ENCODE measurements around the gene HNRNPA1.

Gene HNRNPA1

GRCh38 chr12:54251667-54252284, 28.8 kb upstream of the HNRNPA1 start:
- H3K4me3 ChIP-seq (ENCODE audit: low read depth, low read length) = no peak overlapping the region
- no peak for TF ChIP-seq ZXDB (tag by site-specific recombination; IDR thresholded peaks at IDR 0.05)
- TF ChIP-seq ZNF660 (tag by site-specific recombination; IDR thresholded peaks at IDR 0.05) = peak; percentile 47; the same call in 1 of the 2 replicates
- no peak for TF ChIP-seq ZFP37 (tag by site-specific recombination; IDR thresholded peaks at IDR 0.05)
- TF ChIP-seq ZNF654 (tag by site-specific recombination; IDR thresholded peaks at IDR 0.05; ENCODE audit: low read depth) = peak; percentile 31; the same call in 1 of the 2 replicates
- TF ChIP-seq PATZ1 (tag by site-specific recombination; IDR thresholded peaks at IDR 0.05) = 0 out of 2 replicates have a peak, but pooled peaks have one; percentile 18
- peak; percentile 58; the same call in 1 of the 2 replicates for TF ChIP-seq ZNF121 (tag by site-specific recombination; IDR thresholded peaks at IDR 0.05)
- no peak for TF ChIP-seq ZFHX2 (tag by site-specific recombination; conservative IDR thresholded peaks at IDR 0.05)
- no peak for TF ChIP-seq ZNF548 (tag by site-specific recombination; IDR thresholded peaks at IDR 0.05)
- no peak overlapping the region for H3K27ac ChIP-seq (ENCODE audit: extremely low read depth, low read depth, low read length)
- ChIA-PET POLR2A (interaction anchor here (0.6 to 3.1 kb wide), 9 partner anchors 8 to 107 kb away, joined by 3 to 52 read pairs (median 4); partner anchors contain the start of genes CBX5, COPZ1 and HNRNPA1), CTCF (interaction anchor here (0.5 to 4.0 kb wide), 39 partner anchors 10 to 1198 kb away, joined by 3 to 61 read pairs (median 5); partner anchors contain the start of genes CBX5, COPZ1 and HNRNPA1)
- H3K36me3 ChIP-seq (ENCODE audit: control insufficient read depth in 2 of 2, insufficient read depth in 1 of 2, low read length in 2 of 2) = peaks cover 55 to 63% of the 10 kb centered on the region in 2 experiments
- no peaks in the 10 kb centered on the region for H3K4me1 ChIP-seq (ENCODE audit: control insufficient read depth, insufficient read depth, low read length)
- no peaks in the 10 kb centered on the region for H3K9me3 ChIP-seq (ENCODE audit: control insufficient read depth, insufficient read depth, low read depth, low read length)

GRCh38 chr12:54253240-54253639, 27.3 kb upstream of the HNRNPA1 start:
- Histone ChIP-seq H3K4me1 (ENCODE audit: control insufficient read depth, insufficient read depth, low read length) (0 out of 2 replicates have a peak, but pooled peaks cover 1% of the 10 kb centered on the region), H3K27ac (ENCODE audit: extremely low read depth, low read depth, low read length) (no peak overlapping the region), H3K9me3 (ENCODE audit: control insufficient read depth, insufficient read depth, low read depth, low read length) (no peaks in the 10 kb centered on the region), H3K4me3 (ENCODE audit: low read depth, low read length) (no peak overlapping the region), H3K36me3 (ENCODE audit: control insufficient read depth in 2 of 2, insufficient read depth in 1 of 2, low read length in 2 of 2) (peaks cover 59 to 65% of the 10 kb centered on the region in 2 experiments)
- CTCF ChIA-PET = interaction anchor here (1.0 to 4.0 kb wide), 4 partner anchors 14 to 38 kb away, joined by 5 to 61 read pairs (median 23); partner anchors contain the start of genes CBX5 and HNRNPA1
- TF ChIP-seq ZBTB8A (tag by site-specific recombination; IDR thresholded peaks at IDR 0.05) = 0 out of 2 replicates have a peak, but pooled peaks have one; percentile 28
- TF ChIP-seq ZNF596 (tag by site-specific recombination; IDR thresholded peaks at IDR 0.05) = no peak
- TF ChIP-seq PRDM1 (tag by site-specific recombination; IDR thresholded peaks at IDR 0.05) = no peak
- TF ChIP-seq ZNF664 (tag by site-specific recombination; IDR thresholded peaks at IDR 0.05) = peak; percentile 68; the same call in 1 of the 2 replicates
- TF ChIP-seq ZNF629 (tag by site-specific recombination; IDR thresholded peaks at IDR 0.05) = 0 out of 2 replicates have a peak, but pooled peaks have one; percentile 24
- TF ChIP-seq SCRT1 (tag by site-specific recombination; IDR thresholded peaks at IDR 0.05; ENCODE audit: borderline replicate concordance) = 0 out of 2 replicates have a peak, but pooled peaks have one; percentile 11
- TF ChIP-seq ZNF280D (tag by site-specific recombination; IDR thresholded peaks at IDR 0.05) = no peak
- TF ChIP-seq ZXDB (tag by site-specific recombination; IDR thresholded peaks at IDR 0.05) = 0 out of 2 replicates have a peak, but pooled peaks have one; percentile 24
- TF ChIP-seq PRDM10 (tag by site-specific recombination; IDR thresholded peaks at IDR 0.05) = peak; percentile 19; the same call in 1 of the 2 replicates
- POLR2A ChIA-PET = interaction anchor here (1.0 to 3.1 kb wide), 2 partner anchors 27 to 28 kb away, joined by 3 to 52 read pairs; partner anchors contain the start of genes CBX5 and HNRNPA1

Data from HEK293 (cell line).